22Rv1 (cell line): ENCODE results near the gene SH3TC1.

Source experiments
- ZFX ChIP-seq: fragments of 450-650 bp; IDR thresholded peaks from 2 replicates; pipeline ENCODE4 v1.6.1; 2017; ENCODE audit warnings: antibody characterized with exemption, borderline replicate concordance
- TF ChIP-seq, protein P1 (sequence below): fragments of 450-650 bp; IDR thresholded peaks from 2 replicates; pipeline ENCODE4 v1.5.1; 2017; ENCODE audit warnings: mild to moderate bottlenecking

DNA sequence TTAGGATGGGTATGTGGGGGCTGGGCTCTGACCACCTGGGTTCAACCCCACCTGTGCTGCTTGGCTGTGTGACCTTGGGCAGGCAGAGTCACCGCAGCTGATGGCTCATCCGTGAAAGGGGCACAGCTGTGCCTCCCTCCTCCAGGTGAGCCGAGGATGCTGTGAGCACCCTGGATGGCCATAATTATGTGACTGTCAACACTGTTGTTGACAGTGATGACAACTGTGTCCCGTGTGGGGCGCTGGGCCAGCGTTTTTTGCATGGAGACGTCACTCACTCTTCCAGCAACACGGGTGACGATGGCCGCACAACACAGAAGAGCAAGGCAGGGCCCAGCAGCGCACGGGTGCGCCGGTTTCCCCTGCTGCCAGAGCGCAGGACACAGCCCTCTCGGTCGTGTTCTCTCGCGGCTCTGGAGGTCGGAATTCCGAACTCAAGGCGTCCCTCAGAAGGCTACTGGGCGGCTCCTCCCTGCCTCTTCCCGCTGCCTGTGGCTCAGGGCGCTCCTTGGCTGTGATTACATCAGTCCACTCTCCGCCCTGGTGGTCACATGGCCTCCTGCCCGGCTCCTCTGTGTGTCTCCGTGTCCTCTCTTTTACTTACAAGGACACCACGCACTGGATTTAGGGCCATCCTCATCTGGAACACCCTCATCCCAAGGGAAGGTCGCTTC is 1.3 kb downstream of the SH3TC1 start:
- TF ChIP-seq, protein P1, sequence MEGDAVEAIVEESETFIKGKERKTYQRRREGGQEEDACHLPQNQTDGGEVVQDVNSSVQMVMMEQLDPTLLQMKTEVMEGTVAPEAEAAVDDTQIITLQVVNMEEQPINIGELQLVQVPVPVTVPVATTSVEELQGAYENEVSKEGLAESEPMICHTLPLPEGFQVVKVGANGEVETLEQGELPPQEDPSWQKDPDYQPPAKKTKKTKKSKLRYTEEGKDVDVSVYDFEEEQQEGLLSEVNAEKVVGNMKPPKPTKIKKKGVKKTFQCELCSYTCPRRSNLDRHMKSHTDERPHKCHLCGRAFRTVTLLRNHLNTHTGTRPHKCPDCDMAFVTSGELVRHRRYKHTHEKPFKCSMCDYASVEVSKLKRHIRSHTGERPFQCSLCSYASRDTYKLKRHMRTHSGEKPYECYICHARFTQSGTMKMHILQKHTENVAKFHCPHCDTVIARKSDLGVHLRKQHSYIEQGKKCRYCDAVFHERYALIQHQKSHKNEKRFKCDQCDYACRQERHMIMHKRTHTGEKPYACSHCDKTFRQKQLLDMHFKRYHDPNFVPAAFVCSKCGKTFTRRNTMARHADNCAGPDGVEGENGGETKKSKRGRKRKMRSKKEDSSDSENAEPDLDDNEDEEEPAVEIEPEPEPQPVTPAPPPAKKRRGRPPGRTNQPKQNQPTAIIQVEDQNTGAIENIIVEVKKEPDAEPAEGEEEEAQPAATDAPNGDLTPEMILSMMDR: no peak
- TF ChIP-seq ZFX: no peak
